Measurements from ENCODE around the gene PADI1. TPM values are rescaled to one million over a fixed set of nuclear protein-coding genes. Genes with fewer than 3 reads are reported as not detected.

PADI1 gene
- total RNA-seq, 1 donor from 2014 or later, result not detected

DNA sequence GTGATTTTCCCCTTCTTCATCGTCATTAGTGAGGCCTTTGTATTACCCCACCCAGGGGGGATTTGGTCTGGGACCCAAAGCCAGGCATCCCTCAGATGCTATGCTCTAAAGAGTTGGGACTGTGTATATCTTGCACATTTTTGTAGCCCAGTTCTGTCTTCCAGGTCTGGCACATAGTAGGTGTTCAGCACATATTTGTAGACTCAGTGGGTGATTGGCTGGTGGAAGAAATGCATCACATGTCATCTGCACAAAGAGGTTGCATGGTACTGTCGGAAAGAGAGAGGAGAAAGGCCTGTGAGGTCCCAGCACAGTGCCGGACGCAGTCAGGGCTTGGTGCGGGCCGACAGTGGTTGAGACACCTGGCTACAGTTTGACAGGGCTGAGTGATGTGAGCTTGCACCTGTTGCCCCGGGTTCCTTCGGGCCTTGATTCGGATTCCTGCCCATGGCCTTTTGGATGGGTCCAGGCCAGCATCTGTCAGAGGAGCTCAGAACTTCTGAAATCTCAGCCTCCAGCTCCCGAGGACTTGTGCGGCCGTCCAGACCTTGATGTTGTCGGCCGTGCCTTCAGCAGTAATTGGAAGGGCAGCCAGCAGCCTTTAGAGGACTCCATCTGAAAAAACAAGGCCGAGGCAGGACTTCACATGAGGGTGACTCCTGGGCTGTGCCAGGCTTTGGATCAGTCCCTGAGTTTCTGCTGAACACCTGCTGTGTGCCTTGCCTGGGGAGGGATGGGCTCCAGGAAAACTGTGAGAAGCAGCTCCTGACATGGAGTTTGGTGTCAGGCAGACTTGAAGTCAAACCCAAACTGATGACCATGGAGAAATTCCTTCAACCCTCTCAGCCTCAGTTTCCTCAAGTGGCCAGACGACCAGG is 40.9 kb upstream of the PADI1 start:
- Histone ChIP-seq H3K27ac (ENCODE audit: low read depth, low read length) (peak overlapping the region; percentile 36), H3K27me3 (ENCODE audit: control insufficient read depth in 3 of 3, insufficient read depth in 3 of 3, low read length in 3 of 3) (peaks cover 0 to 10% (median 3%) of the 10 kb centered on the region in 3 donors)

DNA sequence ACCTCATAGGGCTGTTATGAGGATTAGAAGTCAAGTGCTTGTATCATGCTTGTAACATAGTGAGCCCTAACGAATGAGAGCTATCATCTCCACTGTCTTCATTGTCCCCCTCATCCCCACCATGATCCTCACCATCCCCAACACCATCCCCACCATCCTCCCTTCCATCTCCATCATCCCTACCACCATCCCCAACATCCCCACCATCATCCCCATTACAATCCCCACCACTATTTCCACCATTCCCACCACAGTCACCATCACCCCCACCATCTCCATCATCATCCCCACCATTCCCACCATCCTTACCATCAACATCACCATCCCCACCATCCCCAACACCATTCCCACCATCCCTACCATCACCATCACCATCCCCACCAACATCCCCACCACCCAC is 39.1 kb upstream of the PADI1 start:
- Histone ChIP-seq H3K9me3 (ENCODE audit: control insufficient read depth in 3 of 3, low read length in 3 of 3) (no peaks in the 10 kb centered on the region), H3K27ac (ENCODE audit: low read depth, low read length) (no peak overlapping the region), H3K9ac (ENCODE audit: low read depth in 1 of 3, low read length in 3 of 3) (no peak overlapping the region), H3K36me3 (ENCODE audit: control insufficient read depth in 3 of 3, insufficient read depth in 3 of 3, low read length in 3 of 3) (no peaks in the 10 kb centered on the region), H3K4me3 (ENCODE audit: low read length in 3 of 3) (no peak overlapping the region), H3K4me1 (ENCODE audit: control insufficient read depth in 3 of 3, insufficient read depth in 3 of 3, low read length in 3 of 3) (peaks cover 6 to 18% (median 15%) of the 10 kb centered on the region in 3 donors), H3K27me3 (ENCODE audit: control insufficient read depth in 3 of 3, insufficient read depth in 3 of 3, low read length in 3 of 3) (peaks cover 0 to 10% (median 3%) of the 10 kb centered on the region in 3 donors)

More for the DNA sequence above, 40.9 kb upstream of the PADI1 start:
- Histone ChIP-seq H3K36me3 (ENCODE audit: control insufficient read depth in 3 of 3, insufficient read depth in 3 of 3, low read length in 3 of 3) (no peaks in the 10 kb centered on the region), H3K9me3 (ENCODE audit: control insufficient read depth in 3 of 3, low read length in 3 of 3) (no peaks in the 10 kb centered on the region), H3K9ac (ENCODE audit: low read depth in 1 of 3, low read length in 3 of 3) (peak overlapping the region in 1 of 3 donors; percentile 50), H3K4me3 (ENCODE audit: low read length in 3 of 3) (peak overlapping the region in 1 of 3 donors; percentile 14), H3K4me1 (ENCODE audit: control insufficient read depth in 3 of 3, insufficient read depth in 3 of 3, low read length in 3 of 3) (peaks cover 6 to 18% (median 15%) of the 10 kb centered on the region in 3 donors)

GRCh38 chr1:17167041-17167785 is 37.7 kb upstream of the PADI1 start:
- Histone ChIP-seq H3K27me3 (ENCODE audit: control insufficient read depth in 3 of 3, insufficient read depth in 3 of 3, low read length in 3 of 3) (peaks cover 0 to 10% (median 3%) of the 10 kb centered on the region in 3 donors), H3K36me3 (ENCODE audit: control insufficient read depth in 3 of 3, insufficient read depth in 3 of 3, low read length in 3 of 3) (no peaks in the 10 kb centered on the region), H3K4me3 (ENCODE audit: low read length in 3 of 3) (no peak overlapping the region), H3K9me3 (ENCODE audit: control insufficient read depth in 3 of 3, low read length in 3 of 3) (no peaks in the 10 kb centered on the region), H3K27ac (ENCODE audit: low read depth, low read length) (no peak overlapping the region), H3K9ac (ENCODE audit: low read depth in 1 of 3, low read length in 3 of 3) (no peak overlapping the region), H3K4me1 (ENCODE audit: control insufficient read depth in 3 of 3, insufficient read depth in 3 of 3, low read length in 3 of 3) (peaks cover 6 to 18% (median 15%) of the 10 kb centered on the region in 3 donors)

GRCh38 chr1:17167786-17168090 is 37.2 kb upstream of the PADI1 start:
- Histone ChIP-seq H3K9me3 (ENCODE audit: control insufficient read depth in 3 of 3, low read length in 3 of 3) (no peaks in the 10 kb centered on the region), H3K4me1 (ENCODE audit: control insufficient read depth in 3 of 3, insufficient read depth in 3 of 3, low read length in 3 of 3) (peaks cover 6 to 18% (median 15%) of the 10 kb centered on the region in 3 donors), H3K27me3 (ENCODE audit: control insufficient read depth in 3 of 3, insufficient read depth in 3 of 3, low read length in 3 of 3) (peaks cover 0 to 10% (median 3%) of the 10 kb centered on the region in 3 donors), H3K9ac (ENCODE audit: low read depth in 1 of 3, low read length in 3 of 3) (no peak overlapping the region), H3K27ac (ENCODE audit: low read depth, low read length) (no peak overlapping the region), H3K36me3 (ENCODE audit: control insufficient read depth in 3 of 3, insufficient read depth in 3 of 3, low read length in 3 of 3) (no peaks in the 10 kb centered on the region), H3K4me3 (ENCODE audit: low read length in 3 of 3) (no peak overlapping the region)

DNA sequence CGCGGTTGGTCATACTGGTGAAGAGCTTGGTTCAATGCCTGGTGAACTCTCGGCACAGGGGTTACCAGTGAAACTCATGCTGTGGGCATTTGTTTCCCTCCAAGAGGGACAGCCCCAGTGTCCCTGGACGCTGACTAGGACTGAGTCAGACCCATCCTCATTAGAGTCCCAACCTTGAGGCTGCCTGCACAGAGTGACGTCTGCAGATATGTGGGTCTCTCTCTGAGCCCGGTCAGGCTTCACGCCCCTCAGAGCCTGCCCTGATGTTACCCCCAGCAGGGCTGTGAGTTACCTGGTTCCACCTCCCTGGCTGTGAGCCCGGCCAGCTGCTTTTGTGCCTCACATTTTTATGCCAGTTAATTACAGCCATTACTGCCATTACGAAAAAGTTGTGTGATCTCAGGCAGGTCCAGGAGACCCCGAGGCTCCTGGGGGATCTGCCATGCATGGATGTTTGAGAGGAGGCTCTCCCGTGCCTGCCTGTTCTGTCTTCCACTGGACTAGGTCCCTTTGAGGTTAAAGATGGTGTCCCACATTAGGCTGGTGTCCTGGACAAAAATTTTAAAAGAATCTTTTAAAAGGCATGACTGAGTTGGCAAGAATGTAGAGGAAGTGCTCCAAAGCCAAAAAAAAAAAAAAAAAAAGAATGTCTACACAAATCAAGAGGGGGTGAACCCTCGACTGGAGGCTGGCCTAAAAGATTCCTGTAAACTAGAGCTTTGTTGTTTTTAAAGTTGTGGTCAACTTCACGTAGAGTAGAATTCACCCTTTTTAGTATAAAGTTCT is 36.6 kb upstream of the PADI1 start:
- no peak overlapping the region for H3K27ac ChIP-seq (ENCODE audit: low read depth, low read length)
- H3K9me3 ChIP-seq (ENCODE audit: control insufficient read depth in 3 of 3, low read length in 3 of 3), result no peaks in the 10 kb centered on the region
- H3K36me3 ChIP-seq (ENCODE audit: control insufficient read depth in 3 of 3, insufficient read depth in 3 of 3, low read length in 3 of 3), result no peaks in the 10 kb centered on the region
- H3K27me3 ChIP-seq (ENCODE audit: control insufficient read depth in 3 of 3, insufficient read depth in 3 of 3, low read length in 3 of 3), result peaks cover 0 to 13% (median 3%) of the 10 kb centered on the region in 3 donors
- H3K4me1 ChIP-seq (ENCODE audit: control insufficient read depth in 3 of 3, insufficient read depth in 3 of 3, low read length in 3 of 3), result peaks cover 6 to 17% (median 15%) of the 10 kb centered on the region in 3 donors
- H3K9ac ChIP-seq (ENCODE audit: low read depth in 1 of 3, low read length in 3 of 3), result no peak overlapping the region
- no peak overlapping the region for H3K4me3 ChIP-seq (ENCODE audit: low read length in 3 of 3)

DNA sequence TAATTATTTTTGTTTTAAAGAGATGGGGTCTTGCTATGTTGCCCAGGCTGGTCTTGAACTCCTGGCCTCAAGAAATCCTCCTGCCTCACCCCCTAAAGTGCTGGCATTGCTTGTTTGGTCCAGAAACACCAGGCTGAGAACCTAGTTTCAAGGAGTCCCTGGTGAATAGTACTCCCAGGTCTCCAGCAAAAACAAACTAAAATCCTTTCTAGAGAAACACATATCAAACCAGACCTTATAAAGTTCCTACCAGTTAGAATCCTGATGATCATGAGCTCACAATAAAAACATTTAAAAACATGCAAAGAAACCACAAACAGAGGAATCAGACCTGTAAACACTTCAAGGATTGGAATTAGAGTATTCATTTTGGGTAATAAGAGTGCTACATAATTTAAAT is 34.4 kb upstream of the PADI1 start:
- Histone ChIP-seq H3K4me1 (ENCODE audit: control insufficient read depth in 3 of 3, insufficient read depth in 3 of 3, low read length in 3 of 3) (no peaks in the 10 kb centered on the region), H3K4me3 (ENCODE audit: low read length in 3 of 3) (no peak overlapping the region), H3K9ac (ENCODE audit: low read depth in 1 of 3, low read length in 3 of 3) (no peak overlapping the region), H3K9me3 (ENCODE audit: control insufficient read depth in 3 of 3, low read length in 3 of 3) (no peaks in the 10 kb centered on the region), H3K27ac (ENCODE audit: low read depth, low read length) (no peak overlapping the region), H3K36me3 (ENCODE audit: control insufficient read depth in 3 of 3, insufficient read depth in 3 of 3, low read length in 3 of 3) (no peaks in the 10 kb centered on the region), H3K27me3 (ENCODE audit: control insufficient read depth in 3 of 3, insufficient read depth in 3 of 3, low read length in 3 of 3) (peaks cover 0 to 13% (median 3%) of the 10 kb centered on the region in 3 donors)

GRCh38 chr1:17173217-17173616 is 31.7 kb upstream of the PADI1 start:
- peaks cover 0 to 5% (median 3%) of the 10 kb centered on the region in 3 donors for H3K27me3 ChIP-seq (ENCODE audit: control insufficient read depth in 3 of 3, insufficient read depth in 3 of 3, low read length in 3 of 3)
- H3K9me3 ChIP-seq (ENCODE audit: control insufficient read depth in 3 of 3, low read length in 3 of 3), result no peaks in the 10 kb centered on the region
- no peaks in the 10 kb centered on the region for H3K4me1 ChIP-seq (ENCODE audit: control insufficient read depth in 3 of 3, insufficient read depth in 3 of 3, low read length in 3 of 3)
- H3K9ac ChIP-seq (ENCODE audit: low read depth in 1 of 3, low read length in 3 of 3), result no peak overlapping the region
- H3K4me3 ChIP-seq (ENCODE audit: low read length in 3 of 3), result no peak overlapping the region
- H3K27ac ChIP-seq (ENCODE audit: low read depth, low read length), result no peak overlapping the region
- no peaks in the 10 kb centered on the region for H3K36me3 ChIP-seq (ENCODE audit: control insufficient read depth in 3 of 3, insufficient read depth in 3 of 3, low read length in 3 of 3)

DNA sequence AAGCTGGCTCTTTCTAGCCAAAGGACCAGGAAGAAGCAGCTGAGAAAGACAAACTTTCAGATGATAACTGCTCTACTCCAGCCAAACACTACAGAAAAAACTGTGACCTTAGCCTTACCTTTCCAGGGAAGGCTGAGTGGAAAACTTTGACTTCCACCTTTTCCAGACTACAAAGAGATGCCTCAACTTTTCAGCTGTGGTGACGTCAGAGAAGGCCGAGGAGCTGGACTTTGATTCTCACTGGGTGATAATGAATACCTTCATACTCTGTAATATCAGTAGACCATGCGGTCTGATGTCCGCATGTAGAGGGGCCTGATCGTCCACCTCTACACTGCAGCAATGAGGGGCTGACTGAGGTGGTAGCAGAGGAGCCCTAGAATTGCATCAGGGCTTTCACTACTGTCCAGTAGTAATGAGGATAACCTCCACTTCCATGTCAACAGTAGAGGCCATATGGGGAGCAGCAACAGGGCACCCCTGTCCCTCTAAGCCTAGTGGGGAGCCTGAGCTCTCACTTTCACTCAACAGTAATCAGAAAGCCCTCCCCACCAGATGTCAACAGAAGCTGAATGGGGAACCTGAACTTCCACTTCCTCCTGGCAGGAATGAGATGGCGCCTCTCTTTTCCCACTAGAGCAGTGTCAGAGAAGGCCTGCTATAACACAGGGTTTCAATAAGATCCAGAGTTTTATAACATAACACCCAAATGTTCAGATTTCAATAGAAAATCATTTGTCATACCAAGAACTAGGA is 28.4 kb upstream of the PADI1 start:
- no peak overlapping the region for H3K9ac ChIP-seq (ENCODE audit: low read depth in 1 of 3, low read length in 3 of 3)
- peaks cover 2 to 3% (median 3%) of the 10 kb centered on the region in 3 donors for H3K27me3 ChIP-seq (ENCODE audit: control insufficient read depth in 3 of 3, insufficient read depth in 3 of 3, low read length in 3 of 3)
- no peaks in the 10 kb centered on the region for H3K36me3 ChIP-seq (ENCODE audit: control insufficient read depth in 3 of 3, insufficient read depth in 3 of 3, low read length in 3 of 3)
- H3K9me3 ChIP-seq (ENCODE audit: control insufficient read depth in 3 of 3, low read length in 3 of 3), result no peaks in the 10 kb centered on the region
- no peaks in the 10 kb centered on the region for H3K4me1 ChIP-seq (ENCODE audit: control insufficient read depth in 3 of 3, insufficient read depth in 3 of 3, low read length in 3 of 3)
- H3K27ac ChIP-seq (ENCODE audit: low read depth, low read length), result no peak overlapping the region
- H3K4me3 ChIP-seq (ENCODE audit: low read length in 3 of 3), result no peak overlapping the region

DNA sequence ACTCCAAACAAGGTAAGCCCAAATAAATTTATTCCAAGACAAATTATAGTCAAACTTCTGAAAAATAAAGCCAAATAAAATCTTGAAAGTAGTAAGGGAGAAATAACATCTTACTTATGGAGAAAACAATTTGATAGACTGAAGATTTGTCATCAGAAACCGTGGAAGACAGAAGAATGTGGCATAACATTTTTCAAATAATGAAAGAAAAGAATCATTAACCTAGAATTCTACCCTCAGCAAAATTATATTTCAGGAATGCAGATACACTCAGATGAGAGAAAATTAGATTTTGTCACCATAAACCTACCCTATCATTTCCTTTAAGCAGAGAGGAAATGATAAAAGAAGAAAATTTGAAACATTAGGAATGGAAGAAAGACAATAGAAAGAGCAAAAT is 27.3 kb upstream of the PADI1 start:
- no peaks in the 10 kb centered on the region for H3K36me3 ChIP-seq (ENCODE audit: control insufficient read depth in 3 of 3, insufficient read depth in 3 of 3, low read length in 3 of 3)
- no peak overlapping the region for H3K9ac ChIP-seq (ENCODE audit: low read depth in 1 of 3, low read length in 3 of 3)
- H3K9me3 ChIP-seq (ENCODE audit: control insufficient read depth in 3 of 3, low read length in 3 of 3), result no peaks in the 10 kb centered on the region
- no peaks in the 10 kb centered on the region for H3K4me1 ChIP-seq (ENCODE audit: control insufficient read depth in 3 of 3, insufficient read depth in 3 of 3, low read length in 3 of 3)
- peaks cover 3 to 5% (median 3%) of the 10 kb centered on the region in 3 donors for H3K27me3 ChIP-seq (ENCODE audit: control insufficient read depth in 3 of 3, insufficient read depth in 3 of 3, low read length in 3 of 3)
- no peak overlapping the region for H3K4me3 ChIP-seq (ENCODE audit: low read length in 3 of 3)
- H3K27ac ChIP-seq (ENCODE audit: low read depth, low read length), result no peak overlapping the region
